HEK293 (cell line): Measurements from ENCODE around the gene CRYBG2.
A peak's percentile ranks its signal among the peaks of the same experiment; 100 is the strongest.

Experiments
- AEBP2 ChIP-seq: fragments of 450-650 bp; formaldehyde crosslinking; IDR thresholded peaks from 2 replicates; pipeline ENCODE4 v1.5.1; 2016; ENCODE audit warnings: missing biosample characterization, missing genetic modification characterization, borderline replicate concordance
- BCL11A ChIP-seq: fragments of 450-650 bp; formaldehyde crosslinking; IDR thresholded peaks from 2 replicates; pipeline ENCODE4 v1.5.1; 2016; ENCODE audit warnings: low read depth, missing biosample characterization, missing genetic modification characterization
- BCL6B ChIP-seq: fragments of 450-650 bp; formaldehyde crosslinking; IDR thresholded peaks from 2 replicates; pipeline ENCODE4 v1.5.1; 2017; ENCODE audit warnings: missing biosample characterization, missing genetic modification characterization
- GFI1B ChIP-seq: fragments of 450-650 bp; formaldehyde crosslinking; IDR thresholded peaks from 2 replicates; pipeline ENCODE4 v1.5.1; 2016; ENCODE audit warnings: missing biosample characterization, missing genetic modification characterization
- GLIS1 ChIP-seq: fragments of 450-650 bp; formaldehyde crosslinking; IDR thresholded peaks from 2 replicates; pipeline ENCODE4 v1.5.1; 2016; ENCODE audit warnings: missing biosample characterization, missing genetic modification characterization
- HOXC10 ChIP-seq: sonication (generic); formaldehyde crosslinking; IDR thresholded peaks from 2 replicates; pipeline ENCODE4 v1.8.1; 2023; ENCODE audit warnings: mild to moderate bottlenecking, missing genetic modification reagents
- SCRT1 ChIP-seq: fragments of 450-650 bp; formaldehyde crosslinking; IDR thresholded peaks from 2 replicates; pipeline ENCODE4 v1.5.1; 2016; ENCODE audit warnings: missing biosample characterization, missing genetic modification characterization, borderline replicate concordance
- SP7 ChIP-seq: fragments of 450-650 bp; formaldehyde crosslinking; IDR thresholded peaks from 2 replicates; pipeline ENCODE4 v1.5.1; 2016; ENCODE audit warnings: missing biosample characterization, missing genetic modification characterization
- TCF7L2 ChIP-seq: IDR thresholded peaks from 2 replicates; pipeline ENCODE4 v1.6.1; 2011; ENCODE audit warnings: low read depth, mild to moderate bottlenecking, inconsistent platforms, low read length, moderate library complexity, borderline replicate concordance
- ZBTB1 ChIP-seq: fragments of 450-650 bp; formaldehyde crosslinking; IDR thresholded peaks from 2 replicates; pipeline ENCODE4 v1.5.1; 2016; ENCODE audit warnings: missing biosample characterization, missing genetic modification characterization
- ZBTB48 ChIP-seq: fragments of 450-650 bp; formaldehyde crosslinking; IDR thresholded peaks from 2 replicates; pipeline ENCODE4 v1.5.1; 2016; ENCODE audit warnings: missing biosample characterization, missing genetic modification characterization
- ZIC2 ChIP-seq: fragments of 450-650 bp; formaldehyde crosslinking; IDR thresholded peaks from 2 replicates; pipeline ENCODE4 v1.5.1; 2016; ENCODE audit warnings: missing biosample characterization, missing genetic modification characterization
- ZNF146 ChIP-seq: fragments of 450-650 bp; formaldehyde crosslinking; IDR thresholded peaks from 2 replicates; pipeline ENCODE4 v1.5.1; 2016; ENCODE audit warnings: missing biosample characterization, missing genetic modification characterization
- ZNF211 ChIP-seq: fragments of 450-650 bp; formaldehyde crosslinking; IDR thresholded peaks from 2 replicates; pipeline ENCODE4 v1.5.1; 2016; ENCODE audit warnings: low read depth, missing biosample characterization, missing genetic modification characterization
- ZNF214 ChIP-seq: fragments of 450-650 bp; formaldehyde crosslinking; IDR thresholded peaks from 2 replicates; pipeline ENCODE4 v1.5.1; 2017; ENCODE audit warnings: missing biosample characterization, mild to moderate bottlenecking, missing genetic modification characterization, borderline replicate concordance
- ZNF221 ChIP-seq: fragments of 450-650 bp; formaldehyde crosslinking; IDR thresholded peaks from 2 replicates; pipeline ENCODE4 v1.5.1; 2017; ENCODE audit warnings: missing biosample characterization, missing genetic modification characterization, borderline replicate concordance
- ZNF394 ChIP-seq: fragments of 450-650 bp; formaldehyde crosslinking; IDR thresholded peaks from 2 replicates; pipeline ENCODE4 v1.5.1; 2016; ENCODE audit warnings: missing biosample characterization, missing genetic modification characterization, mild to moderate bottlenecking, moderate library complexity, borderline replicate concordance
- ZNF433 ChIP-seq: fragments of 450-650 bp; formaldehyde crosslinking; IDR thresholded peaks from 2 replicates; pipeline ENCODE4 v1.5.1; 2016; ENCODE audit warnings: missing biosample characterization, missing genetic modification characterization, low read depth
- ZNF449 ChIP-seq: fragments of 450-650 bp; formaldehyde crosslinking; IDR thresholded peaks from 2 replicates; pipeline ENCODE4 v1.5.1; 2017; ENCODE audit warnings: missing biosample characterization, mild to moderate bottlenecking, missing genetic modification characterization, moderate library complexity
- ZNF514 ChIP-seq: fragments of 450-650 bp; formaldehyde crosslinking; IDR thresholded peaks from 2 replicates; pipeline ENCODE4 v1.5.1; 2016; ENCODE audit warnings: missing biosample characterization, missing genetic modification characterization
- ZNF548 ChIP-seq: fragments of 450-650 bp; formaldehyde crosslinking; IDR thresholded peaks from 2 replicates; pipeline ENCODE4 v1.5.1; 2016; ENCODE audit warnings: missing biosample characterization, missing genetic modification characterization
- ZNF561 ChIP-seq: fragments of 450-650 bp; IDR thresholded peaks from 2 replicates; pipeline ENCODE4 v1.5.1; 2018; ENCODE audit warnings: missing biosample characterization, missing genetic modification characterization, borderline replicate concordance
- ZNF629 ChIP-seq: fragments of 450-650 bp; formaldehyde crosslinking; IDR thresholded peaks from 2 replicates; pipeline ENCODE4 v1.5.1; 2017; ENCODE audit warnings: missing biosample characterization, missing genetic modification characterization
- ZNF670 ChIP-seq: fragments of 450-650 bp; formaldehyde crosslinking; IDR thresholded peaks from 2 replicates; pipeline ENCODE4 v1.5.1; 2016; ENCODE audit warnings: missing biosample characterization, missing genetic modification characterization, low read depth
- ZNF701 ChIP-seq: fragments of 450-650 bp; formaldehyde crosslinking; IDR thresholded peaks from 2 replicates; pipeline ENCODE4 v1.5.1; 2016; ENCODE audit warnings: missing biosample characterization, missing genetic modification characterization
- ZSCAN23 ChIP-seq: fragments of 450-650 bp; formaldehyde crosslinking; IDR thresholded peaks from 2 replicates; pipeline ENCODE4 v1.5.1; 2016; ENCODE audit warnings: missing biosample characterization, missing genetic modification characterization
- ZXDB ChIP-seq: fragments of 450-650 bp; formaldehyde crosslinking; IDR thresholded peaks from 2 replicates; pipeline ENCODE4 v1.5.1; 2016; ENCODE audit warnings: missing biosample characterization, missing genetic modification characterization
- TF ChIP-seq, protein P1 (sequence below): fragments of 450-650 bp; formaldehyde crosslinking; IDR thresholded peaks from 2 replicates; pipeline ENCODE4 v1.5.1; 2016; ENCODE audit warnings: missing biosample characterization, missing genetic modification characterization, low read depth
- TF ChIP-seq, protein P2 (sequence below): fragments of 450-650 bp; formaldehyde crosslinking; IDR thresholded peaks from 2 replicates; pipeline ENCODE4 v1.5.1; 2016; ENCODE audit warnings: missing biosample characterization, missing genetic modification characterization
- TF ChIP-seq, protein P3 (sequence below): fragments of 450-650 bp; formaldehyde crosslinking; IDR thresholded peaks from 2 replicates; pipeline ENCODE4 v1.5.1; 2016; ENCODE audit warnings: missing biosample characterization, missing genetic modification characterization, borderline replicate concordance

CRYBG2 gene

DNA sequence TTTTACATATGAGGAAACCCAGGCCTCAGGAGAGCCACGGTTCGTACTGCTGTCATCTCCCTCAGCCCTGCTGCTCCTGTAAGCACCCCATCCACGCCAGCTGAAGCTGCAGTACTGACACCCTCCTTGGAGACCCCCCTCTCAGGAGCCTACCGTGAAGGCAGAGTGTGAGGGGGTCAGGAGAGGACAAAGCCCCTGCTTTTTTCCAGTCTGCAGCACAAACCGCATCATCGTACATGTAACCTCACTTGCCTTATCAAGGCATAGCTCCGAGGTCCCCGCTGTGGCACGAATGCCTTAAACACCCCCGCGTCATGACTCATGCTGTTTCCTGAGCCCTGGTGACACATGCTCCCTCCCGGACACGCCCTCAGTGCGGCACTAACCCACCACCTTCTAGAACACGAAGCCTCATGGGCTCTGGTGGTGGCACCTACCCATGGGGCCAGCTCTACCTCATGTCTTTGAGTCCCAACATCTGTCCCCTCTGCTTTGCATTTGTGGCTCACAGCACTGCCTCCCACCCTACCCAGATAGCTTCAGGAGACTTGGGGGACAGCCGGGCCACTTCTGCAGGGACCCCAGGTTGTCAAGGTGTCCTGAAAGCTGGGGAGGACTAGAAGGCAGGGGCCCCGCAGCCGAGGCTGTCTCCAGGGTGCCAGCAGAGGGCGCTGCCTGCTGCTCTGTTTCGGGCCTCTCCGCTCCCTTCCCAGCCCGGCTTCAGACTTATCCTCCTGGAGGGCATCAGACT lies 69.2 kb downstream of the CRYBG2 start (continued):
- peak; percentile 62; the same call in 1 of the 2 replicates for TF ChIP-seq BCL11A (tag by site-specific recombination)
- peak; percentile 46; the same call in 1 of the 2 replicates for TF ChIP-seq ZNF394 (tag by site-specific recombination)
- TF ChIP-seq, protein P1, sequence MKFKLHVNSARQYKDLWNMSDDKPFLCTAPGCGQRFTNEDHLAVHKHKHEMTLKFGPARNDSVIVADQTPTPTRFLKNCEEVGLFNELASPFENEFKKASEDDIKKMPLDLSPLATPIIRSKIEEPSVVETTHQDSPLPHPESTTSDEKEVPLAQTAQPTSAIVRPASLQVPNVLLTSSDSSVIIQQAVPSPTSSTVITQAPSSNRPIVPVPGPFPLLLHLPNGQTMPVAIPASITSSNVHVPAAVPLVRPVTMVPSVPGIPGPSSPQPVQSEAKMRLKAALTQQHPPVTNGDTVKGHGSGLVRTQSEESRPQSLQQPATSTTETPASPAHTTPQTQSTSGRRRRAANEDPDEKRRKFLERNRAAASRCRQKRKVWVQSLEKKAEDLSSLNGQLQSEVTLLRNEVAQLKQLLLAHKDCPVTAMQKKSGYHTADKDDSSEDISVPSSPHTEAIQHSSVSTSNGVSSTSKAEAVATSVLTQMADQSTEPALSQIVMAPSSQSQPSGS (tag by site-specific recombination) = no peak
- TF ChIP-seq ZNF548 (tag by site-specific recombination) = no peak
- peak; percentile 80 for TF ChIP-seq ZIC2 (tag by site-specific recombination)
- TF ChIP-seq ZNF214 (tag by site-specific recombination) = no peak
- no peak for TF ChIP-seq HOXC10
- TF ChIP-seq ZNF701 = no peak
- TF ChIP-seq ZNF561 = no peak
- TF ChIP-seq ZNF449 (tag by site-specific recombination) = no peak
- no peak for TF ChIP-seq ZNF211
- TF ChIP-seq ZNF629 (tag by site-specific recombination) = peak; percentile 91
- TF ChIP-seq BCL6B = no peak
- peak; percentile 87 for TF ChIP-seq GLIS1
- no peak for TF ChIP-seq ZNF433 (tag by site-specific recombination)
- peak; percentile 87 for TF ChIP-seq ZBTB48 (tag by site-specific recombination)
- no peak for TF ChIP-seq ZNF146 (tag by site-specific recombination)
- TF ChIP-seq SP7 (tag by site-specific recombination) = peak; percentile 93
- TF ChIP-seq ZSCAN23 (tag by site-specific recombination) = no peak
- TF ChIP-seq AEBP2 = no peak
- TF ChIP-seq SCRT1 = no peak
- TF ChIP-seq, protein P2, sequence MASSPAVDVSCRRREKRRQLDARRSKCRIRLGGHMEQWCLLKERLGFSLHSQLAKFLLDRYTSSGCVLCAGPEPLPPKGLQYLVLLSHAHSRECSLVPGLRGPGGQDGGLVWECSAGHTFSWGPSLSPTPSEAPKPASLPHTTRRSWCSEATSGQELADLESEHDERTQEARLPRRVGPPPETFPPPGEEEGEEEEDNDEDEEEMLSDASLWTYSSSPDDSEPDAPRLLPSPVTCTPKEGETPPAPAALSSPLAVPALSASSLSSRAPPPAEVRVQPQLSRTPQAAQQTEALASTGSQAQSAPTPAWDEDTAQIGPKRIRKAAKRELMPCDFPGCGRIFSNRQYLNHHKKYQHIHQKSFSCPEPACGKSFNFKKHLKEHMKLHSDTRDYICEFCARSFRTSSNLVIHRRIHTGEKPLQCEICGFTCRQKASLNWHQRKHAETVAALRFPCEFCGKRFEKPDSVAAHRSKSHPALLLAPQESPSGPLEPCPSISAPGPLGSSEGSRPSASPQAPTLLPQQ (tag by site-specific recombination) = peak; percentile 89
- TF ChIP-seq ZNF670 (tag by site-specific recombination) = no peak
- TF ChIP-seq, protein P3, sequence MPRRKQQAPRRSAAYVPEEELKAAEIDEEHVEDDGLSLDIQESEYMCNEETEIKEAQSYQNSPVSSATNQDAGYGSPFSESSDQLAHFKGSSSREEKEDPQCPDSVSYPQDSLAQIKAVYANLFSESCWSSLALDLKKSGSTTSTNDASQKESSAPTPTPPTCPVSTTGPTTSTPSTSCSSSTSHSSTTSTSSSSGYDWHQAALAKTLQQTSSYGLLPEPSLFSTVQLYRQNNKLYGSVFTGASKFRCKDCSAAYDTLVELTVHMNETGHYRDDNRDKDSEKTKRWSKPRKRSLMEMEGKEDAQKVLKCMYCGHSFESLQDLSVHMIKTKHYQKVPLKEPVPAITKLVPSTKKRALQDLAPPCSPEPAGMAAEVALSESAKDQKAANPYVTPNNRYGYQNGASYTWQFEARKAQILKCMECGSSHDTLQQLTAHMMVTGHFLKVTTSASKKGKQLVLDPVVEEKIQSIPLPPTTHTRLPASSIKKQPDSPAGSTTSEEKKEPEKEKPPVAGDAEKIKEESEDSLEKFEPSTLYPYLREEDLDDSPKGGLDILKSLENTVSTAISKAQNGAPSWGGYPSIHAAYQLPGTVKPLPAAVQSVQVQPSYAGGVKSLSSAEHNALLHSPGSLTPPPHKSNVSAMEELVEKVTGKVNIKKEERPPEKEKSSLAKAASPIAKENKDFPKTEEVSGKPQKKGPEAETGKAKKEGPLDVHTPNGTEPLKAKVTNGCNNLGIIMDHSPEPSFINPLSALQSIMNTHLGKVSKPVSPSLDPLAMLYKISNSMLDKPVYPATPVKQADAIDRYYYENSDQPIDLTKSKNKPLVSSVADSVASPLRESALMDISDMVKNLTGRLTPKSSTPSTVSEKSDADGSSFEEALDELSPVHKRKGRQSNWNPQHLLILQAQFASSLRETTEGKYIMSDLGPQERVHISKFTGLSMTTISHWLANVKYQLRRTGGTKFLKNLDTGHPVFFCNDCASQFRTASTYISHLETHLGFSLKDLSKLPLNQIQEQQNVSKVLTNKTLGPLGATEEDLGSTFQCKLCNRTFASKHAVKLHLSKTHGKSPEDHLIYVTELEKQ (tag by site-specific recombination) = no peak
- no peak for TF ChIP-seq ZNF221 (tag by site-specific recombination)
- TF ChIP-seq ZNF514 (tag by site-specific recombination) = no peak
- no peak for TF ChIP-seq ZBTB1 (tag by site-specific recombination)
- TF ChIP-seq ZXDB (tag by site-specific recombination) = peak; percentile 75
- no peak for TF ChIP-seq TCF7L2
- TF ChIP-seq GFI1B = no peak
